ENCODE measurements around the gene NATD1. TPM values are rescaled to one million over a fixed set of nuclear protein-coding genes. Genes with fewer than 3 reads are reported as not detected.

Gene NATD1
- total and polyA plus RNA-seq, 2 experiments from 2014 or later: 2.1 to 8.1 TPM

DNA sequence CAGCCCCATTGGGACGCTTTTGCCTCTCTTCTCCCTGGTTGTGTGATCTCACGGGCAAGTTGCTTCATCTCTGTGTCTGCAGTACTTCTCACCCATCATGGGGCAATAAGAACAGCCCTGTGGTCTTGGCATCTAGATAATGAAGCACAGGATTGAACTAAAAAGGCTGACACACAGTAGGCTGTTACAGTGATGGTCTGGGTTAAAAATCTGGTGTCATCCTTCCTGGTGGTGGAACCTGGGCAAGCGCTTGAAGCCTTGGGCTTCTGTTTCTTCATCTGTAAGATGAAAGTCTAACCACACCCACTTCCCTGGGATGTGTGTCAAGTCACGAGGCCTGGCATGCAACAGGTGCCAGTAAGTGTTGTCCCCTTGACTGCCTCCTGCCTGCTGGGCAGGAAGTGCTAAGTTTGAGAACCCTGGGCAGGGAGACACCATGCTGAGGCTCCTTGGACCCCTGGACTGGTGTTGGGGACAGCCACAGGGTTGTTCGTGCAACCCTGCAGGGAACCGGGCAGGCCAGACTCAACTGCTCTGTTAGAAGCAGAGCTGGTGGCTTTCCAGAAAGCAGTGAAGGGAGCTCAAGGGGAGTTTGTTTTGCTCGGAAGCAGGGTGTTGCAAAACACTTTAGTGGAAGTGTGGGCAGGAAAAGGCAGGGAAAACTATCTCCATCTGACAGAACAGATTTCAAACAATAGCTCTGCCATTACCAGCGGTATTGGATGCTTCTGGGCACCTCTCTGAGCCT is 25.4 kb upstream of the NATD1 start:
- no peaks in the 10 kb centered on the region for H4K20me1 ChIP-seq (replicated peaks; ENCODE audit: insufficient read depth)
- no peak for DNase-seq (ENCODE audit: low spot score)
- Mint-ChIP-seq H3K4me1 (peaks cover 10% of the 10 kb centered on the region), H3K27ac (no peak overlapping the region), H3K36me3 (ENCODE audit: low read depth) (no peaks in the 10 kb centered on the region; the same call in 2 of the 3 replicates), H3K27me3 (ENCODE audit: insufficient read depth, low read depth, poor library complexity) (peaks cover 51% of the 10 kb centered on the region), H3K9me3 (peaks cover 3% of the 10 kb centered on the region; the same call in 1 of the 3 replicates), H3K4me3 (no peak overlapping the region)
- H3K79me2 ChIP-seq (replicated peaks; ENCODE audit: insufficient read depth): no peaks in the 10 kb centered on the region
- H2AFZ ChIP-seq: no peak overlapping the region
- peaks cover 10% of the 10 kb centered on the region for H3K4me1 ChIP-seq (ENCODE audit: insufficient read depth)
- no peaks in the 10 kb centered on the region for H3K36me3 ChIP-seq (ENCODE audit: insufficient read depth)
- peaks cover 54% of the 10 kb centered on the region for H3K27me3 ChIP-seq (ENCODE audit: insufficient read depth)
- no peak for ATAC-seq
- TF ChIP-seq, protein P1, sequence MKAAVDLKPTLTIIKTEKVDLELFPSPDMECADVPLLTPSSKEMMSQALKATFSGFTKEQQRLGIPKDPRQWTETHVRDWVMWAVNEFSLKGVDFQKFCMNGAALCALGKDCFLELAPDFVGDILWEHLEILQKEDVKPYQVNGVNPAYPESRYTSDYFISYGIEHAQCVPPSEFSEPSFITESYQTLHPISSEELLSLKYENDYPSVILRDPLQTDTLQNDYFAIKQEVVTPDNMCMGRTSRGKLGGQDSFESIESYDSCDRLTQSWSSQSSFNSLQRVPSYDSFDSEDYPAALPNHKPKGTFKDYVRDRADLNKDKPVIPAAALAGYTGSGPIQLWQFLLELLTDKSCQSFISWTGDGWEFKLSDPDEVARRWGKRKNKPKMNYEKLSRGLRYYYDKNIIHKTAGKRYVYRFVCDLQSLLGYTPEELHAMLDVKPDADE (IDR thresholded peaks at IDR 0.05): no peak
- TF ChIP-seq EZH2 (IDR thresholded peaks at IDR 0.05; ENCODE audit: low read depth, unreplicated experiment) (no peak), CREB1 (CRISPR knock-in tag; IDR thresholded peaks at IDR 0.05; ENCODE audit: low read depth) (no peak), POLR2AphosphoS5 (IDR thresholded peaks at IDR 0.05; ENCODE audit: low read depth) (no peak), JUNB (IDR thresholded peaks at IDR 0.05; ENCODE audit: unreplicated experiment) (no peak), STAT1 (IDR thresholded peaks at IDR 0.05; ENCODE audit: unreplicated experiment) (no peak), NANOG (IDR thresholded peaks at IDR 0.05; ENCODE audit: borderline replicate concordance) (no peak), ZNF114 (CRISPR knock-in tag; IDR thresholded peaks at IDR 0.05) (no peak), ZNF331 (CRISPR knock-in tag; IDR thresholded peaks at IDR 0.05; ENCODE audit: low read depth) (no peak), EZH2phosphoT487 (IDR thresholded peaks at IDR 0.05; ENCODE audit: unreplicated experiment) (no peak)
- TF ChIP-seq, protein P2, sequence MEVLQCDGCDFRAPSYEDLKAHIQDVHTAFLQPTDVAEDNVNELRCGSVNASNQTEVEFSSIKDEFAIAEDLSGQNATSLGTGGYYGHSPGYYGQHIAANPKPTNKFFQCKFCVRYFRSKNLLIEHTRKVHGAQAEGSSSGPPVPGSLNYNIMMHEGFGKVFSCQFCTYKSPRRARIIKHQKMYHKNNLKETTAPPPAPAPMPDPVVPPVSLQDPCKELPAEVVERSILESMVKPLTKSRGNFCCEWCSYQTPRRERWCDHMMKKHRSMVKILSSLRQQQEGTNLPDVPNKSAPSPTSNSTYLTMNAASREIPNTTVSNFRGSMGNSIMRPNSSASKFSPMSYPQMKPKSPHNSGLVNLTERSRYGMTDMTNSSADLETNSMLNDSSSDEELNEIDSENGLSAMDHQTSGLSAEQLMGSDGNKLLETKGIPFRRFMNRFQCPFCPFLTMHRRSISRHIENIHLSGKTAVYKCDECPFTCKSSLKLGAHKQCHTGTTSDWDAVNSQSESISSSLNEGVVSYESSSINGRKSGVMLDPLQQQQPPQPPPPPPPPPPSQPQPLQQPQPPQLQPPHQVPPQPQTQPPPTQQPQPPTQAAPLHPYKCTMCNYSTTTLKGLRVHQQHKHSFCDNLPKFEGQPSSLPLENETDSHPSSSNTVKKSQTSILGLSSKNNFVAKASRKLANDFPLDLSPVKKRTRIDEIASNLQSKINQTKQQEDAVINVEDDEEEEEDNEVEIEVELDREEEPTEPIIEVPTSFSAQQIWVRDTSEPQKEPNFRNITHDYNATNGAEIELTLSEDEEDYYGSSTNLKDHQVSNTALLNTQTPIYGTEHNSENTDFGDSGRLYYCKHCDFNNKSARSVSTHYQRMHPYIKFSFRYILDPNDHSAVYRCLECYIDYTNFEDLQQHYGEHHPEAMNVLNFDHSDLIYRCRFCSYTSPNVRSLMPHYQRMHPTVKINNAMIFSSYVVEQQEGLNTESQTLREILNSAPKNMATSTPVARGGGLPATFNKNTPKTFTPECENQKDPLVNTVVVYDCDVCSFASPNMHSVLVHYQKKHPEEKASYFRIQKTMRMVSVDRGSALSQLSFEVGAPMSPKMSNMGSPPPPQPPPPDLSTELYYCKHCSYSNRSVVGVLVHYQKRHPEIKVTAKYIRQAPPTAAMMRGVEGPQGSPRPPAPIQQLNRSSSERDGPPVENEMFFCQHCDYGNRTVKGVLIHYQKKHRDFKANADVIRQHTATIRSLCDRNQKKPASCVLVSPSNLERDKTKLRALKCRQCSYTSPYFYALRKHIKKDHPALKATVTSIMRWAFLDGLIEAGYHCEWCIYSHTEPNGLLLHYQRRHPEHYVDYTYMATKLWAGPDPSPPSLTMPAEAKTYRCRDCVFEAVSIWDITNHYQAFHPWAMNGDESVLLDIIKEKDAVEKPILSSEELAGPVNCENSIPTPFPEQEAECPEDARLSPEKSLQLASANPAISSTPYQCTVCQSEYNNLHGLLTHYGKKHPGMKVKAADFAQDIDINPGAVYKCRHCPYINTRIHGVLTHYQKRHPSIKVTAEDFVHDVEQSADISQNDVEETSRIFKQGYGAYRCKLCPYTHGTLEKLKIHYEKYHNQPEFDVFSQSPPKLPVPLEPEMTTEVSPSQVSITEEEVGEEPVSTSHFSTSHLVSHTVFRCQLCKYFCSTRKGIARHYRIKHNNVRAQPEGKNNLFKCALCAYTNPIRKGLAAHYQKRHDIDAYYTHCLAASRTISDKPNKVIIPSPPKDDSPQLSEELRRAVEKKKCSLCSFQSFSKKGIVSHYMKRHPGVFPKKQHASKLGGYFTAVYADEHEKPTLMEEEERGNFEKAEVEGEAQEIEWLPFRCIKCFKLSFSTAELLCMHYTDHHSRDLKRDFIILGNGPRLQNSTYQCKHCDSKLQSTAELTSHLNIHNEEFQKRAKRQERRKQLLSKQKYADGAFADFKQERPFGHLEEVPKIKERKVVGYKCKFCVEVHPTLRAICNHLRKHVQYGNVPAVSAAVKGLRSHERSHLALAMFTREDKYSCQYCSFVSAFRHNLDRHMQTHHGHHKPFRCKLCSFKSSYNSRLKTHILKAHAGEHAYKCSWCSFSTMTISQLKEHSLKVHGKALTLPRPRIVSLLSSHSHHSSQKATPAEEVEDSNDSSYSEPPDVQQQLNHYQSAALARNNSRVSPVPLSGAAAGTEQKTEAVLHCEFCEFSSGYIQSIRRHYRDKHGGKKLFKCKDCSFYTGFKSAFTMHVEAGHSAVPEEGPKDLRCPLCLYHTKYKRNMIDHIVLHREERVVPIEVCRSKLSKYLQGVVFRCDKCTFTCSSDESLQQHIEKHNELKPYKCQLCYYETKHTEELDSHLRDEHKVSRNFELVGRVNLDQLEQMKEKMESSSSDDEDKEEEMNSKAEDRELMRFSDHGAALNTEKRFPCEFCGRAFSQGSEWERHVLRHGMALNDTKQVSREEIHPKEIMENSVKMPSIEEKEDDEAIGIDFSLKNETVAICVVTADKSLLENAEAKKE (CRISPR knock-in tag; IDR thresholded peaks at IDR 0.05): no peak
- TF ChIP-seq, protein P3, sequence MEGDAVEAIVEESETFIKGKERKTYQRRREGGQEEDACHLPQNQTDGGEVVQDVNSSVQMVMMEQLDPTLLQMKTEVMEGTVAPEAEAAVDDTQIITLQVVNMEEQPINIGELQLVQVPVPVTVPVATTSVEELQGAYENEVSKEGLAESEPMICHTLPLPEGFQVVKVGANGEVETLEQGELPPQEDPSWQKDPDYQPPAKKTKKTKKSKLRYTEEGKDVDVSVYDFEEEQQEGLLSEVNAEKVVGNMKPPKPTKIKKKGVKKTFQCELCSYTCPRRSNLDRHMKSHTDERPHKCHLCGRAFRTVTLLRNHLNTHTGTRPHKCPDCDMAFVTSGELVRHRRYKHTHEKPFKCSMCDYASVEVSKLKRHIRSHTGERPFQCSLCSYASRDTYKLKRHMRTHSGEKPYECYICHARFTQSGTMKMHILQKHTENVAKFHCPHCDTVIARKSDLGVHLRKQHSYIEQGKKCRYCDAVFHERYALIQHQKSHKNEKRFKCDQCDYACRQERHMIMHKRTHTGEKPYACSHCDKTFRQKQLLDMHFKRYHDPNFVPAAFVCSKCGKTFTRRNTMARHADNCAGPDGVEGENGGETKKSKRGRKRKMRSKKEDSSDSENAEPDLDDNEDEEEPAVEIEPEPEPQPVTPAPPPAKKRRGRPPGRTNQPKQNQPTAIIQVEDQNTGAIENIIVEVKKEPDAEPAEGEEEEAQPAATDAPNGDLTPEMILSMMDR (conservative IDR thresholded peaks at IDR 0.05; ENCODE audit: low read depth in 2 of 2): no peak
- TF ChIP-seq, protein P4, sequence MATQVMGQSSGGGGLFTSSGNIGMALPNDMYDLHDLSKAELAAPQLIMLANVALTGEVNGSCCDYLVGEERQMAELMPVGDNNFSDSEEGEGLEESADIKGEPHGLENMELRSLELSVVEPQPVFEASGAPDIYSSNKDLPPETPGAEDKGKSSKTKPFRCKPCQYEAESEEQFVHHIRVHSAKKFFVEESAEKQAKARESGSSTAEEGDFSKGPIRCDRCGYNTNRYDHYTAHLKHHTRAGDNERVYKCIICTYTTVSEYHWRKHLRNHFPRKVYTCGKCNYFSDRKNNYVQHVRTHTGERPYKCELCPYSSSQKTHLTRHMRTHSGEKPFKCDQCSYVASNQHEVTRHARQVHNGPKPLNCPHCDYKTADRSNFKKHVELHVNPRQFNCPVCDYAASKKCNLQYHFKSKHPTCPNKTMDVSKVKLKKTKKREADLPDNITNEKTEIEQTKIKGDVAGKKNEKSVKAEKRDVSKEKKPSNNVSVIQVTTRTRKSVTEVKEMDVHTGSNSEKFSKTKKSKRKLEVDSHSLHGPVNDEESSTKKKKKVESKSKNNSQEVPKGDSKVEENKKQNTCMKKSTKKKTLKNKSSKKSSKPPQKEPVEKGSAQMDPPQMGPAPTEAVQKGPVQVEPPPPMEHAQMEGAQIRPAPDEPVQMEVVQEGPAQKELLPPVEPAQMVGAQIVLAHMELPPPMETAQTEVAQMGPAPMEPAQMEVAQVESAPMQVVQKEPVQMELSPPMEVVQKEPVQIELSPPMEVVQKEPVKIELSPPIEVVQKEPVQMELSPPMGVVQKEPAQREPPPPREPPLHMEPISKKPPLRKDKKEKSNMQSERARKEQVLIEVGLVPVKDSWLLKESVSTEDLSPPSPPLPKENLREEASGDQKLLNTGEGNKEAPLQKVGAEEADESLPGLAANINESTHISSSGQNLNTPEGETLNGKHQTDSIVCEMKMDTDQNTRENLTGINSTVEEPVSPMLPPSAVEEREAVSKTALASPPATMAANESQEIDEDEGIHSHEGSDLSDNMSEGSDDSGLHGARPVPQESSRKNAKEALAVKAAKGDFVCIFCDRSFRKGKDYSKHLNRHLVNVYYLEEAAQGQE (IDR thresholded peaks at IDR 0.05; ENCODE audit: unreplicated experiment): no peak
- H3K4me3 ChIP-seq: no peak overlapping the region
- 0 out of 2 replicates have a peak, but pooled peaks cover 3% of the 10 kb centered on the region for H3F3A ChIP-seq (replicated peaks; ENCODE audit: low read depth)
- H3K27ac ChIP-seq (ENCODE audit: low read depth): no peak overlapping the region
- no peaks in the 10 kb centered on the region for H3K9me2 ChIP-seq (ENCODE audit: insufficient read depth)
- H3K4me2 ChIP-seq: no peak overlapping the region

Data from GM23338 (cell line).